Ovary (tissue), 9 donors: ENCODE measurements around the gene TBC1D5. TPM values are rescaled to one million over a fixed set of nuclear protein-coding genes. Genes with fewer than 3 reads are reported as not detected.
"Not testable (repeated sequence)": the region's sequence is repeated elsewhere in the genome, so short reads cannot be mapped to it uniquely, and the experiment has no call there.

Experiments used
- DNase-seq, 5 donors: peaks; one replicate each; pipeline ENCODE4 v3.0.0-alpha.2; 2019 to 2020
- H3K27ac ChIP-seq, 2 donors: fragments of 200-600 bp; one replicate each; pipeline versions ENCODE4 v1.5.1 to v1.8.0; 2019 to 2022
- H3K27me3 ChIP-seq: fragments of 200-600 bp; one replicate; pipeline ENCODE4 v1.8.0; 2022
- H3K36me3 ChIP-seq: fragments of 200-600 bp; sonication (generic); one replicate; pipeline ENCODE4 v1.5.1; 2019
- H3K4me1 ChIP-seq: one replicate; pipeline ENCODE4 v1.8.1; 2013; ENCODE audit warnings: mild to moderate bottlenecking, moderate library complexity; ENCODE audit not compliant: insufficient read depth
- H3K4me3 ChIP-seq: fragments of 200-600 bp; sonication (generic); one replicate; pipeline ENCODE4 v1.5.1; 2017
- H3K9me3 ChIP-seq, 2 donors: fragments of 200-600 bp in 1 of 2; sonication (generic) in 1 of 2; one replicate each; pipeline versions ENCODE4 v1.5.1 to v1.8.1; 2013 to 2019; ENCODE audit warnings: mild to moderate bottlenecking in 1 of 2, moderate library complexity in 1 of 2
- CTCF ChIP-seq, 3 donors: fragments of 450-650 bp in 2 of 3; fragments of 200-600 bp in 1 of 3; IDR thresholded peaks; one replicate each; pipeline versions ENCODE4 v1.5.1 to v1.8.0; 2016 to 2022; ENCODE audit warnings: antibody characterized with exemption in 3 of 3, mild to moderate bottlenecking in 1 of 3
- EP300 ChIP-seq: sonication (generic); formaldehyde crosslinking; IDR thresholded peaks from one replicate; pipeline ENCODE4 v1.6.1; 2017; ENCODE audit warnings: antibody characterized with exemption
- POLR2A ChIP-seq: fragments of 450-650 bp; IDR thresholded peaks from one replicate; pipeline ENCODE4 v1.6.1; 2017; ENCODE audit warnings: antibody characterized with exemption, mild to moderate bottlenecking, moderate library complexity
- WGBS, 3 donors: extraction: QIAGEN DNeasy Blood & Tissue Kit in 1 of 3; methylation state at CpG; one replicate each; pipeline versions ENCODE4 v1.1.5 to v1.1.7; 2013 to 2017; 5-methylcytosine and 5-hydroxymethylcytosine counted together
- intact Hi-C, 4 donors: fragments of 100-400 bp; cut with DNase I; formaldehyde crosslinking; loops; one replicate each; pipeline versions ENCODE4 v1.11.0 to v1.15.1; 2022 to 2023
- polyA plus RNA-seq, 2 donors: library from polyadenylated mRNA; stranded (reverse); fragments of 200-250 nt in 1 of 2; fragments of 350-450 nt in 1 of 2; fragmentation: Illumina TruSeq in 1 of 2; extraction: RNeasy Lipid Tissue Mini Kit (QIAGEN cat#74804) in 1 of 2; gene quantifications; one replicate each; pipeline ENCODE4 v1.2.3, GENCODE V29; 2013 to 2014
- total RNA-seq, 7 donors: library from RNA; depleted of rRNA in 2 of 7; stranded (reverse); fragments of >200 nt in 2 of 7; fragmentation: NEBNext Ultra II Directional in 3 of 7; extraction: Animal tissue kit (Norgen Biotek cat#: 25700) in 3 of 7; gene quantifications; one replicate each; pipeline versions ENCODE4 v1.1.0 to v1.2.4, GENCODE V29; 2016 to 2023
- donor health status: DM: no; HTN: no; CAD: no; lungs with moderate emphysema.
- donor health status: DM: no; HTN: no; CAD: no.
- donor health status: Bipolar disorder and iron deficiency.
- donor health status: DM: yes; HTN: yes; CAD: no.
- donor health status: DM: no; HTN: no; CAD: no.
- donor health status: DM: yes; HTN: yes; CAD: no.

TBC1D5 gene
- total and polyA plus RNA-seq, 9 donors = 20.7 to 73.5 (median 61.0) TPM

- Histone ChIP-seq H3K4me1 (no peaks in the 10 kb centered on the region), H3K4me3 (no peak overlapping the region), H3K27me3 (no peaks in the 10 kb centered on the region), H3K9me3 (no peaks in the 10 kb centered on the region), H3K36me3 (no peaks in the 10 kb centered on the region), H3K27ac (no peak overlapping the region)
- TF ChIP-seq EP300 = no peak
- no peak for TF ChIP-seq CTCF (IDR thresholded peaks at IDR 0.05)
- no peak for TF ChIP-seq POLR2A
- no peak for DNase-seq
- intact Hi-C loops = no loop called here
- 95 to 98% (median 98%) methylated on average over 2 of the region's 2 CpGs for WGBS, 3 donors
Measured at GRCh38 chr3:17733768-17734167, 8.7 kb downstream of the TBC1D5 start.

- DNase-seq = no peak
- Histone ChIP-seq H3K4me3 (no peak overlapping the region), H3K4me1 (no peaks in the 10 kb centered on the region), H3K27me3 (no peaks in the 10 kb centered on the region), H3K27ac (no peak overlapping the region), H3K9me3 (no peaks in the 10 kb centered on the region), H3K36me3 (no peaks in the 10 kb centered on the region)
- no peak for TF ChIP-seq POLR2A
- 92 to 97% (median 94%) methylated on average over 3 of the region's 3 CpGs for WGBS, 3 donors
- intact Hi-C loops = no loop called here
Measured at GRCh38 chr3:17733215-17733614, 9.2 kb downstream of the TBC1D5 start.

- no peak overlapping the region for H3K4me3 ChIP-seq
- 89 to 94% (median 91%) methylated on average over 4 of the region's 4 CpGs for WGBS, 3 donors
- H3K27ac ChIP-seq = no peak overlapping the region
- no peak for TF ChIP-seq EP300
- no peak for TF ChIP-seq CTCF (IDR thresholded peaks at IDR 0.05)
- no peak for TF ChIP-seq POLR2A
- no peaks in the 10 kb centered on the region for H3K4me1 ChIP-seq
- no peaks in the 10 kb centered on the region for H3K36me3 ChIP-seq
- H3K27me3 ChIP-seq = no peaks in the 10 kb centered on the region
- intact Hi-C loops = no loop called here
- no peak for DNase-seq
- H3K9me3 ChIP-seq = no peaks in the 10 kb centered on the region
Measured at GRCh38 chr3:17730318-17730967, 12.0 kb downstream of the TBC1D5 start.

- Histone ChIP-seq H3K27ac (no peak overlapping the region), H3K4me1 (peaks cover 2% of the 10 kb centered on the region), H3K9me3 (no peaks in the 10 kb centered on the region), H3K27me3 (no peaks in the 10 kb centered on the region), H3K4me3 (no peak overlapping the region), H3K36me3 (no peaks in the 10 kb centered on the region)
- 94 to 100% (median 100%) methylated on average over 1 of the region's 1 CpG for WGBS, 3 donors
- DNase-seq = no peak
- TF ChIP-seq CTCF (IDR thresholded peaks at IDR 0.05) (no peak), EP300 (no peak), POLR2A (no peak)
- intact Hi-C loops = no loop called here
Measured at GRCh38 chr3:17726313-17726712, 16.1 kb downstream of the TBC1D5 start.

GRCh38 chr3:17725844-17726243, 16.6 kb downstream of the TBC1D5 start:
- H3K27me3 ChIP-seq, H3K36me3 ChIP-seq, H3K4me1 ChIP-seq, intact Hi-C loops, H3K9me3 ChIP-seq, H3K27ac ChIP-seq, H3K4me3 ChIP-seq, DNase-seq: not testable (repeated sequence)
- 97 to 98% (median 97%) methylated on average over 5 of the region's 5 CpGs for WGBS, 3 donors
